ENCODE results near the gene LILRB4.
"Not testable (repeated sequence)": the region's sequence is repeated elsewhere in the genome, so short reads cannot be mapped to it uniquely, and the experiment has no call there.

LILRB4 gene

GRCh38 chr19:54626757-54627156, 36.0 kb upstream of the LILRB4 start:
- DNase-seq (ENCODE audit: low spot score) = no peak
- no peak for TF ChIP-seq CTCF (IDR thresholded peaks at IDR 0.05; ENCODE audit: extremely low read depth, missing control alignments)

DNA sequence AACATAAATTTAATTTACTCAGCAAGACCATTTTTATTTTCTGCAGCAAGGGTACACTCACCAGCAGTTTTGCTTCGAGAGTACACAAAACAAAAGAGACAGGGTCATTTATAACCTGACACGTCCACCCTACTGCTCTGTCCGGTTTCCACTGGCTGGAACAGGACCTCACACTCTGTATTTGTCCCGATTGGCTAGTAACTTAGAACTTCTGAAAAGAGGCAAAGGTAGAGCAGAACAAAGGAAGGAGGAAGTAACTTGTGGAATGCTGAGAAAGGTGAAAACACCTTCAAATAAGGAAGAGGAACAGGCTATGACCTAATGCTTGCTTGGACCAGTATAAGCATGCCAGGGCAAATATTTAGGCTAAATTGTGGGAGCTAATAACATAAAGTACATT, 34.9 kb upstream of the LILRB4 start:
- DNase-seq (ENCODE audit: low spot score) = not testable (repeated sequence)

DNA sequence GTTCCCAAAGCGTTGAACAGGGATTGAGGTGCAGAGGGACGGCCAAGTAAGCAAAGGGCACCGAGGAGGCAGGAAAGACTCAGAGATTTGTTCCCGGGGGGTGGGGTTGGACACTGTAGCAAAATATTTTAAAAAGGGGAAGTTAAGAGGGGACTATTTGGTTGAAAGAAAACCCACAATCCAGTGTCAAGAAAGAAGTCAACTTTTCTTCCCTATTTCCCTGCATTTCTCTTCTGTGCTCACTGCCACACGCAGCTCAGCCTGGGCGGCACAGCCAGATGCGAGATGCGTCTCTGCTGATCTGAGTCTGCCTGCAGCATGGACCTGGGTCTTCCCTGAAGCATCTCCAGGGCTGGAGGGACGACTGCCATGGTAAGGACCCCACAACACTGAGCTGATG, 32.5 kb upstream of the LILRB4 start, which contains the start of gene LILRB1:
Gene LILRB1 (plus strand): TSS at position 223 of the 400 bp plus-strand sequence. CDS start 590 bp downstream, outside the sequence.
- not testable (repeated sequence) for DNase-seq (ENCODE audit: low spot score)

- no peak for DNase-seq (ENCODE audit: low spot score)
- TF ChIP-seq CTCF (IDR thresholded peaks at IDR 0.05; ENCODE audit: extremely low read depth, missing control alignments) = no peak
These were observed 32.0 kb upstream of the LILRB4 start for GRCh38 chr19:54630782-54631181.

DNA sequence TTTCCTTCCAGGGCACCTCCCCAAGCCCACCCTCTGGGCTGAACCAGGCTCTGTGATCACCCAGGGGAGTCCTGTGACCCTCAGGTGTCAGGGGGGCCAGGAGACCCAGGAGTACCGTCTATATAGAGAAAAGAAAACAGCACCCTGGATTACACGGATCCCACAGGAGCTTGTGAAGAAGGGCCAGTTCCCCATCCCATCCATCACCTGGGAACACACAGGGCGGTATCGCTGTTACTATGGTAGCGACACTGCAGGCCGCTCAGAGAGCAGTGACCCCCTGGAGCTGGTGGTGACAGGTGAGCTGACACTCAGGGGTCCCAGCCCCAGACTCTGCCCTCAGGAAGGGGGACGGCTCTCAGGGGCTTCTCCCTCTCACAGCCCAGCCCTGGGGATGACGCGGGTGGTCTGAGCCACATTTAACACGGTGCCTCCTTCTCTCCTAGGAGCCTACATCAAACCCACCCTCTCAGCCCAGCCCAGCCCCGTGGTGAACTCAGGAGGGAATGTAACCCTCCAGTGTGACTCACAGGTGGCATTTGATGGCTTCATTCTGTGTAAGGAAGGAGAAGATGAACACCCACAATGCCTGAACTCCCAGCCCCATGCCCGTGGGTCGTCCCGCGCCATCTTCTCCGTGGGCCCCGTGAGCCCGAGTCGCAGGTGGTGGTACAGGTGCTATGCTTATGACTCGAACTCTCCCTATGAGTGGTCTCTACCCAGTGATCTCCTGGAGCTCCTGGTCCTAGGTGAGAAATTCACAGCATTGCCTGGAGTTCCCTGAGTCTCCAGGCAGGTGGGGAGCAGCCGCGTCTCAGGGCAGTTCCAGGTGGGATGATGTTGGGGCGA, 31.1 kb upstream of the LILRB4 start:
- DNase-seq (ENCODE audit: low spot score) = not testable (repeated sequence)

GRCh38 chr19:54632517-54632916, 30.3 kb upstream of the LILRB4 start:
- DNase-seq (ENCODE audit: low spot score) = not testable (repeated sequence)

GRCh38 chr19:54633401-54633800, 29.4 kb upstream of the LILRB4 start:
- peak; percentile 37 for DNase-seq (ENCODE audit: low spot score)
- no peak for TF ChIP-seq CTCF (IDR thresholded peaks at IDR 0.05; ENCODE audit: extremely low read depth, missing control alignments)

DNA sequence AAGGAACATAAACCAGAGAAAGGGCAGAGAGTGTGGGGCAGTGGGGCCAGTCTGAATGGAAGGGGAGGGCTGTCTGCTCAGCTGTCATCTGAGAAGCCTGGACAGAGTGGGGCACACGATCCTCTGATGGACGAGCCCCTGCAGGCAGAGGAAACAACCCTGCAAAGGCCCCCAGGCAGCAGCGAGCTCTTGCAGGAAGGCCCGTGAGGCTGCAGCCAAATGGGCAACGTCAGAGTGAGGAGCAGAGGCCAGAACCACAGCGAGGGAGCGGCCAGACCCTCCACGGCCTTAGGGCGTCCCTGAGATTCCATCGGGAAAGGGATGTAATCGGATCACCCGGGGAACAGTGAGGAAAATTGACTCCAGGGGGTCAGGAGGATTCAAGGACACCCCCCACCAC, 26.7 kb upstream of the LILRB4 start:
- not testable (repeated sequence) for DNase-seq (ENCODE audit: low spot score)

- no peak for DNase-seq (ENCODE audit: low spot score)
- no peak for TF ChIP-seq CTCF (IDR thresholded peaks at IDR 0.05; ENCODE audit: extremely low read depth, missing control alignments)
These were observed 24.1 kb upstream of the LILRB4 start for GRCh38 chr19:54638683-54639082.

DNA sequence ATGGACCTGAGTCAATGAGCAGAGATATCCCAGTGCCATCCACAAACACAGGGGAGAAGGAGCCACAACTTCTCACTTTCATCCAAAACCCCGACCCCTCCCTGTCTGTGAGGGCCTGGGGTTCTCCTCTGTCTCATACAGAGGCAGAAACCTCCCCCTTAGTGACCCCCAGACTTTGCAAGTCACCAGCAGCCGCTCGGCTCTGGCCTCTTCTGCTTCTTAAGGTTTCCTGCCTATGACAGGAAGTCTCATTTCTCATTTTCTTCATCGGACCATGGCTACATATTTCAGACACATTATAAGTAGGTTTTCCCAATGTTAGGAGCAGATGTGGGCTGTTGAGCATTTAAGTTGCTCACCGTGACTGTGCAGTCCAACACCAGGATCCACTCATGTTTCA, 19.8 kb upstream of the LILRB4 start:
- DNase-seq (ENCODE audit: low spot score) = not testable (repeated sequence)

DNA sequence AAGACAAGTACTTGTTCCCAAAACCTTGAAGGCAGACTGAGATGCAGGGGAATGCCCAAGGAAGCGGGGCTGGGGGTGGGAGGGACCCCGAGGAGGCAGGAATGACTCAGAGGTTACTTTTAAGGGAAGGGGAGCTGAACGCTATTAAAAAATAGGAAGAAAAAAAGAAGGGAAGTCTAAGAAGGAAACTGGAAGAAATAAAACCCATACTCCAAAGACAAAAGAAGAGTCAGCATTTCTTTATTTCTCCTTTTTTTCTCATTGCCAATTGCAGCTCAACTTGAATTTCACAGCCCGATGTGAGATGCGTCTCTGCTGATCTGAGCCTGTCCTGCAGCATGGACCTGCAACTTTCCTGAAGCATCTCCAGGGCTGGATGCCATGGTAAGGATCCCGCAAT, 19.2 kb upstream of the LILRB4 start:
- not testable (repeated sequence) for DNase-seq (ENCODE audit: low spot score)

All from GM20000 (cell line).